HUES48 (cell line): ENCODE results near the gene COG4.

ENCODE experiments used
- H3K27ac ChIP-seq: one replicate; pipeline ENCODE4 v1.7.0; 2013; ENCODE audit warnings: low read depth, low read length, inconsistent platforms
- H3K27me3 ChIP-seq: 2 replicates; pipeline ENCODE4 v1.6.1; 2013; ENCODE audit warnings: mild to moderate bottlenecking, low read length; ENCODE audit not compliant: control insufficient read depth, insufficient read depth
- H3K36me3 ChIP-seq: 2 replicates; pipeline ENCODE4 v1.6.1; 2013; ENCODE audit warnings: low read length; ENCODE audit not compliant: control insufficient read depth, insufficient read depth
- H3K4me1 ChIP-seq: 2 replicates; pipeline ENCODE4 v1.6.1; 2013; ENCODE audit warnings: mild to moderate bottlenecking, low read length; ENCODE audit not compliant: control insufficient read depth, insufficient read depth
- H3K4me3 ChIP-seq: 2 replicates; pipeline ENCODE4 v1.5.1; 2013; ENCODE audit warnings: mild to moderate bottlenecking, low read depth, low read length
- H3K9ac ChIP-seq: 2 replicates; pipeline ENCODE4 v1.6.1; 2013; ENCODE audit warnings: mild to moderate bottlenecking, low read depth, low read length, moderate library complexity
- H3K9me3 ChIP-seq: 2 replicates; pipeline ENCODE4 v1.6.1; 2013; ENCODE audit warnings: low read length; ENCODE audit not compliant: control insufficient read depth, insufficient read depth

Gene COG4

DNA sequence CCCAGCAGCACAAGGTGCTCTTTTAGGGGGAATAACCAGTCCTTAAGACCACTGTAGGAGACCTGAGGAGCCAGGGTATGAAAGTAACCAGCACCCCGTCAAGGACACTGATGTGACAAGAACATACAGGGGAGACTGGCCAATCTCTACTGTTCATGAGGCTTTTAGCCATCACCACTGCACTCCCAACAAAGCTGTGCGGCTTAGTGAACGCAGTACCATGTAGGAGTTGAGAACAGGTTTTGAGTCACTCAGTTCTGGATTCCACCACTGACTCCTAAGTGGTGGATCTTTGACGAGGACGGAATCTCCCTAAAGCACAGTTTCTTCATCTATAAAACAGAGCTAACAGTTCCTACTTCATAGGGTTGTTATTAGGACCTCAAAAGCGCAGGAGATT lies 26.8 kb downstream of the COG4 start:
- peaks cover 51% of the 10 kb centered on the region for H3K36me3 ChIP-seq
- no peak overlapping the region for H3K4me3 ChIP-seq
- H3K4me1 ChIP-seq = no peaks in the 10 kb centered on the region

DNA sequence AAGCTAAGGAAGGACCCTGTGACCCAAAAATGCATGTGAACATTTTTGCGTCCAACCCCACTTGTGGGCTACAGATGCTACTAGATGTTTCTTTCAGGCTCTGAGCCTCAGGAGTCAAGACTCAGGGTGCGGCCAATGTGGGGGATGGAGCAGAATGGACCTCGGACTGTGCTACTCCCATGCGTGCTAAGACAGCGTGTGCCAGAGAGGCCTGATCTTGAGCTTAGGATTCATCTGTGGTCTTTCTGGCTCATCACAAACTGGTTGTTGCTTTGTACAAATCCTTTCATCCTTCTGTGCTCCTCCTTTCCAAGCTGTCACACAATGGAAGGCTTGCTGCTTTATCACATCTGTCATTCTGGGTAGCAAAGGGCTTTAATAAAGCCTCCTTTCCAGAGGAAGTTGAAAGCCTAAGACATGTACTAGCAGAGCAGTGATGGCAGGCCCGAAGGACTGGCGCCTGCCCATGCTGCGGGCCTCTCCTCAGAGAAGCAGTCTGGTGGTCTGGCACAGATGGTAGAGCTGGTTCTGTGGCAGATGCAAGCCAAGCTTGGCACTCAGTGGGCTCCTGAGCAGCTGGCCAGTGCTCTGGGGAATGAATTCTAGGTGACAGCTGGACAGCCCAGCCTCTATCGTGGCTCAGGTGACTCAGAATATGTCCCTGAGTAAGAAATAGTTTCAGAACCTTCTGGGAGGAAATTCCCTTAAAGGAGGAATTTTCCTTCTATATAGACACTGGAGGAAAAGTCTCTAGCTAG lies 27.8 kb downstream of the COG4 start:
- Histone ChIP-seq H3K4me3 (no peak overlapping the region), H3K27ac (no peak overlapping the region), H3K9ac (no peak overlapping the region), H3K9me3 (no peaks in the 10 kb centered on the region), H3K27me3 (no peaks in the 10 kb centered on the region), H3K4me1 (no peaks in the 10 kb centered on the region), H3K36me3 (peaks cover 51% of the 10 kb centered on the region)

More for the DNA sequence above, 26.8 kb downstream of the COG4 start:
- Histone ChIP-seq H3K27ac (no peak overlapping the region), H3K27me3 (no peaks in the 10 kb centered on the region), H3K9me3 (no peaks in the 10 kb centered on the region), H3K9ac (no peak overlapping the region)

DNA sequence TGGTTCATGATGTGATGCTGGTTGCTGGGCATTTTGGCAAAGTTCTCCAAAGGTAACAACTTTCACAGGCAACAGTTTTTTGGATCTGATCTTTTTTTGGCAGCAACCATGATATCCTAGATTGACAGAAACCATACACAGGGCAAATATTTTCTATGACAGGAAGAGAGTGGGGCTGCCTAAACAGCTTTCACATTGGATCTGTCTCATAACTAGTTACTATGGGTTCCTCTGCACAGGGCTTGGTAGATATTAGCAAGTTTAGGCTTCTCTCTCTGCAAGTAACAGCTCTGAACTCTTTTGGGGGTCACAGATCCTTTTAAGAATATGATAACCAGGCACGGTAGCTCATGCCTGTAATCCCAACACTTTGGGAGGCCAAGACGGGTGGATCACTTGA lies 28.6 kb downstream of the COG4 start:
- no peaks in the 10 kb centered on the region for H3K9me3 ChIP-seq
- H3K27me3 ChIP-seq = no peaks in the 10 kb centered on the region
- H3K9ac ChIP-seq = no peak overlapping the region
- H3K36me3 ChIP-seq = peaks cover 58% of the 10 kb centered on the region
- H3K27ac ChIP-seq = no peak overlapping the region
- no peak overlapping the region for H3K4me3 ChIP-seq
- H3K4me1 ChIP-seq = no peaks in the 10 kb centered on the region

GRCh38 chr16:70494202-70494770 lies 29.1 kb downstream of the COG4 start:
- Histone ChIP-seq H3K36me3 (peaks cover 62% of the 10 kb centered on the region), H3K9me3 (no peaks in the 10 kb centered on the region)

DNA sequence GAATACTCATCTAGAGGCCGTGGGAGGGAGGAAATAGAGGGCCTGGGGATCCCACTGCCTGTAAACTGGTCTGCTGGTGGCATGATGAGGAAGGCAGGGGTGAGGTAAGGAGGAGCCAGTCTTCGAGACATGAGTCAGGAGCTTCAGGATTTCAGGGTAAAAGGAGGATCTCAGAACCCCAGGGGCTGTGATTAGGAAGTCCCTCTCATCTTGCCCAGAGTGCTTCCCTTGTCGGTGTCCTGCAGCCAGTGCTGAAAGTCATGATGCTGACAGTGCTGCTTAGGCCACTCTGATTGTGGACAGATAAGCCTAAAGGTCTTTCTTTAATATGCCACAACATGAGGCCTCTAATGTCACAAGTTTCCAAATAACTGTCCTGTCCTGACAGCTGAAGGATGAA lies 29.6 kb downstream of the COG4 start:
- no peak overlapping the region for H3K9ac ChIP-seq
- H3K4me3 ChIP-seq = no peak overlapping the region
- H3K27me3 ChIP-seq = no peaks in the 10 kb centered on the region
- H3K27ac ChIP-seq = no peak overlapping the region
- no peaks in the 10 kb centered on the region for H3K4me1 ChIP-seq
- no peaks in the 10 kb centered on the region for H3K9me3 ChIP-seq
- H3K36me3 ChIP-seq = peaks cover 62% of the 10 kb centered on the region

More at GRCh38 chr16:70494202-70494770, 29.1 kb downstream of the COG4 start:
- Histone ChIP-seq H3K27ac (no peak overlapping the region), H3K9ac (no peak overlapping the region), H3K4me1 (no peaks in the 10 kb centered on the region), H3K4me3 (no peak overlapping the region), H3K27me3 (no peaks in the 10 kb centered on the region)

- Histone ChIP-seq H3K27me3 (no peaks in the 10 kb centered on the region), H3K4me1 (no peaks in the 10 kb centered on the region), H3K9ac (no peak overlapping the region), H3K4me3 (no peak overlapping the region), H3K36me3 (peaks cover 40% of the 10 kb centered on the region), H3K9me3 (no peaks in the 10 kb centered on the region), H3K27ac (no peak overlapping the region)
These were observed 33.1 kb downstream of the COG4 start for GRCh38 chr16:70490261-70490660.

GRCh38 chr16:70484867-70485266 lies 38.5 kb downstream of the COG4 start:
- H3K4me3 ChIP-seq = no peak overlapping the region
- H3K36me3 ChIP-seq = peaks cover 45% of the 10 kb centered on the region
- H3K9me3 ChIP-seq = no peaks in the 10 kb centered on the region
- H3K27ac ChIP-seq = no peak overlapping the region
- H3K4me1 ChIP-seq = no peaks in the 10 kb centered on the region
- H3K9ac ChIP-seq = no peak overlapping the region
- H3K27me3 ChIP-seq = no peaks in the 10 kb centered on the region

DNA sequence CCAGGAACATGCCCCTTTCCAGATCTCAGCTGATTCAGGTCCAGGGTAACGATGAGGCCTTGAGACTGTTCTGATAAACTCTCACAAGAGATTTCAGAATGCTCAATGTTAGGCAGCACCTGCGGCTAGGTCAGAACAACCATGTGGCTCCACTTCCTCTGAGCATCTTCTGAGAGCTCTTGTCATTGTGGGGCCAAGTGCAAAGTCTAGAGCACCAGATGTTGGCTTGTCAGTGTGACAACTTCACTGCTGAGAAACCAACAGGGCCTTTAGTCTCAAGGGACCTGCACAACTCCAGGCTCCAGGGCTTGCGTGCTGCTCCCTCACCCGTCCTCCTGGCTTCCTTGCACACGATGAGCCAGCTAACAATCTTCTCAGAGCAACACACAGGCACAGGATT lies 39.9 kb downstream of the COG4 start:
- Histone ChIP-seq H3K36me3 (peaks cover 47% of the 10 kb centered on the region), H3K4me1 (peaks cover 5% of the 10 kb centered on the region; the same call in 1 of the 2 replicates), H3K9me3 (no peaks in the 10 kb centered on the region), H3K27ac (no peak overlapping the region), H3K27me3 (no peaks in the 10 kb centered on the region), H3K4me3 (no peak overlapping the region), H3K9ac (no peak overlapping the region)

DNA sequence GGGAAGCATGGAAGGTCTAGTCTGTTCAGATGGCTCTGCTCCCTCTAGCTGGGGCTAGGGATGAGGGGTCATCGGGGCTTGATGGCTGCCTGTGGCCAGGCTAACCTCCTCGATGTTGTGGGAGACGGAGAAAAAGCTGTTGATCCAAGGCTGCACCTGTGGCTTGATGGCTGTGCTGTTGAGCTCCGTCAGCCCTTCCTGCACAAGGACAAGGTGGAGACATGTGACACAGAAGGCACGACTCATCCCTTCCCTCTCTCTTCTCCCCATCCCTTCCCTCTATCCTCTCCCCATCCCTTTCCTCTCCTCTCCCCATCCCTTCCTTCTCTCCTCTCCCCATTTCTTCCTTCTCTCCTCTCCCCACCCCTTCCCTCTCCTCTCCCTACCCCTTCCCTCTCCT lies 40.7 kb downstream of the COG4 start:
- Histone ChIP-seq H3K27ac (no peak overlapping the region), H3K36me3 (peaks cover 47% of the 10 kb centered on the region), H3K27me3 (no peaks in the 10 kb centered on the region)

GRCh38 chr16:70481929-70482536 lies 41.3 kb downstream of the COG4 start:
- Histone ChIP-seq H3K9me3 (no peaks in the 10 kb centered on the region), H3K36me3 (peaks cover 47% of the 10 kb centered on the region), H3K4me1 (peaks cover 5% of the 10 kb centered on the region; the same call in 1 of the 2 replicates), H3K9ac (no peak overlapping the region), H3K27me3 (no peaks in the 10 kb centered on the region), H3K4me3 (no peak overlapping the region), H3K27ac (no peak overlapping the region)

More for the DNA sequence above, 40.7 kb downstream of the COG4 start:
- peaks cover 5% of the 10 kb centered on the region; the same call in 1 of the 2 replicates for H3K4me1 ChIP-seq
- no peak overlapping the region for H3K4me3 ChIP-seq
- H3K9ac ChIP-seq = no peak overlapping the region
- no peaks in the 10 kb centered on the region for H3K9me3 ChIP-seq
